ENCODE data around the gene KANTR. TPM values are rescaled to one million over a fixed set of nuclear protein-coding genes. Genes with fewer than 3 reads are reported as not detected.

KANTR gene
- total and polyA plus RNA-seq, 12 donors: 2.1 to 12.6 (median 7.0) TPM

DNA sequence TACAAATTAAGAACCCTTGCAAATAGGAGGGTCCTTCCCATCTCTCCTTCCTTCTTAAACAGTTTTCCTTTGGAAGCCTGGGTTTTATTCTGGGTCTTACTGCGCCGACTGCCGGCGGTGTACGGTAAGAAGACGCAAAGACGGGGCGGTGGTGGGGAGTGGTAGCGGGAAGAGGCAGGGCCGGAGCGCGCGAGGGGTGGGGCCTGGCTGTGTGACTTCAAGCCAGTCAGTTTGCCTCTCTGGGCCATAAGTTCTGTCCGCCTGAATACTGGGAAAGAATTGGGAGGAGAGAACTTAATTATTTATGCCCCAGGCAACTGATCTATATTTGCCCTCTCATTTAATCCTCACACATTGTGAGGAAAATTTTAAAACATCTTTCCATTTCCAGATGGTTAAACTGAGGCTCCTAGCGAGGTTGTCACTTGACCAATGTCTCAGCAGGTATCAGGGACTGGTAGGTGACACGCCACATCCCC lies 726 bp upstream of the KANTR start:
- 0 to 1% methylated on average over 16 of the region's 16 CpGs for WGBS, 2 donors
- TF ChIP-seq, protein P1, sequence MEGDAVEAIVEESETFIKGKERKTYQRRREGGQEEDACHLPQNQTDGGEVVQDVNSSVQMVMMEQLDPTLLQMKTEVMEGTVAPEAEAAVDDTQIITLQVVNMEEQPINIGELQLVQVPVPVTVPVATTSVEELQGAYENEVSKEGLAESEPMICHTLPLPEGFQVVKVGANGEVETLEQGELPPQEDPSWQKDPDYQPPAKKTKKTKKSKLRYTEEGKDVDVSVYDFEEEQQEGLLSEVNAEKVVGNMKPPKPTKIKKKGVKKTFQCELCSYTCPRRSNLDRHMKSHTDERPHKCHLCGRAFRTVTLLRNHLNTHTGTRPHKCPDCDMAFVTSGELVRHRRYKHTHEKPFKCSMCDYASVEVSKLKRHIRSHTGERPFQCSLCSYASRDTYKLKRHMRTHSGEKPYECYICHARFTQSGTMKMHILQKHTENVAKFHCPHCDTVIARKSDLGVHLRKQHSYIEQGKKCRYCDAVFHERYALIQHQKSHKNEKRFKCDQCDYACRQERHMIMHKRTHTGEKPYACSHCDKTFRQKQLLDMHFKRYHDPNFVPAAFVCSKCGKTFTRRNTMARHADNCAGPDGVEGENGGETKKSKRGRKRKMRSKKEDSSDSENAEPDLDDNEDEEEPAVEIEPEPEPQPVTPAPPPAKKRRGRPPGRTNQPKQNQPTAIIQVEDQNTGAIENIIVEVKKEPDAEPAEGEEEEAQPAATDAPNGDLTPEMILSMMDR (IDR thresholded peaks at IDR 0.05): peak; percentile 19 to 63 (median 52)
- ATAC-seq (peak; percentile 69 to 87 (median 76)), DNase-seq (peak; percentile 80 to 81)
- H3K9me3 ChIP-seq: no peaks in the 10 kb centered on the region
- intact Hi-C loops (cut with DNase I): loop anchor here in 3 of 10 donors (1.0 to 10.0 kb wide), 4 partner anchors 20 to 132 kb away; partner anchors contain the start of gene KDM5C (in 1 of the 3)
- peak overlapping the region in 9 of 10 donors; percentile 10 to 78 (median 73) for H3K4me3 ChIP-seq
- peaks cover 0 to 10% (median 0%) of the 10 kb centered on the region in 7 donors for H3K27me3 ChIP-seq
- no peaks in the 10 kb centered on the region for H3K36me3 ChIP-seq
- peak overlapping the region; percentile 65 to 90 (median 86) for H3K27ac ChIP-seq
- H3K4me1 ChIP-seq: peaks cover 0 to 18% (median 8%) of the 10 kb centered on the region in 9 donors

DNA sequence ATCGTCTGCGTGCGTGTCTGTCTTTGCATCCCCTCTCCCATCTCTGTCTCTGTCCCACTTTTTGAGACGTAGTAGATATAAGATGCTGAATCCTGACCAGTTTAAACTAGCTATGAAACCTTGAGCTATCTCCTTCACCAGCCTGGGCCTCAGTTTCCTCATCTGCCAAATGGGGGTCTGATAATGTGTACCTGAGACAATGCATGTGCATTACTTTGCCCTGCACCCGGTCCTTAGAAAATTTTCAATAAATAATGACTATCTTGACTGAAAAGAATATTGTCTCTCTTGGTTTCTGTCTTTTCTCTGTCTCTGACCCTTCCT lies 602 bp downstream of the KANTR start:
- peak overlapping the region; percentile 47 to 78 (median 72) for H3K4me3 ChIP-seq
- H3K27ac ChIP-seq: peak overlapping the region; percentile 45 to 90 (median 84)
- peaks cover 0 to 15% (median 8%) of the 10 kb centered on the region in 9 donors for H3K4me1 ChIP-seq
- 1% methylated on average over 5 of the region's 5 CpGs for WGBS, 2 donors
- H3K9me3 ChIP-seq: no peaks in the 10 kb centered on the region
- DNase-seq: no peak
- intact Hi-C loops (cut with DNase I): loop anchor here in 1 of 10 donors (10.0 kb wide), 1 partner anchor 130 kb away; the partner anchor contains the start of gene KDM5C
- ATAC-seq: no peak
- peaks cover 0 to 9% (median 0%) of the 10 kb centered on the region in 9 donors for H3K36me3 ChIP-seq
- peaks cover 0 to 4% (median 0%) of the 10 kb centered on the region in 7 donors for H3K27me3 ChIP-seq
- TF ChIP-seq, protein P1 (IDR thresholded peaks at IDR 0.05): no peak

DNA sequence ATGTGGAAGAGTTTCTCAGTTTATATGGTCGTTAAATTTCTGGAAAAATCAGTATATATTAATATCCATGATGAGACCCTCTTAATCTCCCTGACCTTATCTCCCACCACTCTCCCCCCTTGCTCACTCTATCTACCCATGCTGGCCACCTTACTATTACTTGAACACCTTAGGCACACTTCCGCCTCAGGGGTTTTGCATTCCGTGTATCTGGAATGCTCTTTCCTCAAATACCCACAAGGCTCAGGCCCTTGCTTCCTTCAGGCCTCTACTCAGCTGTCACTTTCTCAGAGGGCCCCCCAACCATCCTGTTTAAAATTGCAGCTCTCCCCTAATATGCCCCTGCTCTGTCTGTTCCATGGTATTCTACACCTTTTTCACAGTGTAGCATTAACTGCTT lies 1.9 kb downstream of the KANTR start:
- no peak for ATAC-seq
- H3K27me3 ChIP-seq: peaks cover 0 to 4% (median 0%) of the 10 kb centered on the region in 7 donors
- intact Hi-C loops (cut with DNase I): loop anchor here in 1 of 10 donors (10.0 kb wide), 1 partner anchor 129 kb away; the partner anchor contains the start of gene KDM5C
- TF ChIP-seq, protein P1 (IDR thresholded peaks at IDR 0.05): no peak
- peaks cover 0 to 12% (median 0%) of the 10 kb centered on the region in 9 donors for H3K36me3 ChIP-seq
- H3K4me3 ChIP-seq: no peak overlapping the region
- H3K27ac ChIP-seq: no peak overlapping the region
- no peaks in the 10 kb centered on the region for H3K9me3 ChIP-seq
- 71 to 83% methylated on average over 3 of the region's 3 CpGs for WGBS, 2 donors
- DNase-seq: no peak
- H3K4me1 ChIP-seq: peaks cover 0 to 15% (median 8%) of the 10 kb centered on the region in 9 donors

DNA sequence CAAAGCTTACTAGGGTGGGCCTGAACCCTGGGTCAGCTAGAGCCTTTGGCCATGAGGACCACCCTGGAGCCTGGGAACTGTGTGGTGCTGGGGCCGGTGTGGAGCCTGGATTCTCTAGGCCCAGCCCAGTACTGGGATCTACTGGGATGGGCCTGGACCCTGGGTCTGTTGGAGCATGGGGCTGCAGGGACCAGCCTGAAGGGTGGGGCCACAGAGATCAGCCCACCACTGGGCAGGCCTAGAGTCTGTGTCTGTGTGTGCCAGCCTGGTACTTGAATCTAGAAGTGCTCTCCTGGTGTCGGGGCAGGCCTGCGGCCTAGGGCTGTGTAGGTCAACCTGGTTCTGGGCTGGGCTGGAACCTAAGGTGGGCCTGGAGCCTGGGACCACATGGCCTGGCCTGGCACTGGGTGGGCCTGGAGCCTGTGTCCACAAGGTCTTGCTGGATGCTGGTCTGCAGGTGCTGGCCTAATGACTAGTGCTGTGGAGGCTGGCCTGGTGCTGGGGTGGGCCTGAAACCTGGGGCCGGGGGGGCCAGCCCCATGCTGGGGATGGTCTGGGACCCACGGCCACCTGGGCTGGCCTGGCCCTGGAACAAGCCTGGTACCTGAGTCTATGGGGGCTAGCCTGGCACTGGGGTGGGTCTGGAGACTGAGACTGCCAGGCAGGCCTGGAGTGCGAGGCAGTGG lies 21.1 kb downstream of the KANTR start:
- Histone ChIP-seq H3K27me3 (peaks cover 0 to 11% (median 0%) of the 10 kb centered on the region in 7 donors), H3K9me3 (no peaks in the 10 kb centered on the region), H3K4me1 (peaks cover 0 to 8% (median 0%) of the 10 kb centered on the region in 9 donors), H3K27ac (peak overlapping the region in 4 of 10 donors; percentile 42 to 62 (median 52)), H3K4me3 (no peak overlapping the region), H3K36me3 (peaks cover 0 to 5% (median 0%) of the 10 kb centered on the region in 9 donors)
- peak in 4 of 8 donors; percentile 14 to 68 (median 19) for ATAC-seq
- TF ChIP-seq, protein P1 (IDR thresholded peaks at IDR 0.05): no peak
- DNase-seq: no peak
- 93 to 96% methylated on average over 5 to 6 of the region's 6 CpGs for WGBS, 2 donors
- intact Hi-C loops (cut with DNase I): no loop called here

Data from heart right ventricle (tissue), 16 donors.